GM12878 (cell line): ENCODE measurements around the gene SLC15A4. TPM values are rescaled to one million over a fixed set of nuclear protein-coding genes. Genes with fewer than 3 reads are reported as not detected.

Experiments used
- ATAC-seq: fragments of 200-7000 bp; cut with Tn5 transposase; 3 replicates; pipeline ENCODE4 v1.9.1; 2020; ENCODE audit warnings: mild to moderate bottlenecking, moderate library complexity
- BruUV-seq: library from RNA; stranded (reverse); fragments of 400-500 nt; replicated peaks from 2 replicates; lab custom pipeline; 2021; lab: Mats Ljungman, UMichigan
- CTCF ChIA-PET: fragments of 300-600 bp; sonication (Branson Sonifier 250); formaldehyde crosslinking; extraction: SDS; loops from one replicate; lab custom pipeline; 2021; ENCODE audit warnings: inconsistent platforms; lab: Yijun Ruan, JAX
- POLR2A ChIA-PET: fragments of 350-600 bp; formaldehyde crosslinking; extraction: SDS; loops from one replicate; lab custom pipeline; 2021; ENCODE audit warnings: inconsistent platforms; lab: Charles Lee
- RAD21 ChIA-PET: fragments of 300-600 bp; sonication (Branson Sonifier 250); formaldehyde crosslinking; loops from one replicate; lab custom pipeline; 2023; ENCODE audit warnings: antibody characterized with exemption; ENCODE audit not compliant: unreplicated experiment; lab: Charles Lee
- SMC1A ChIA-PET: fragments of 300-600 bp; sonication (Branson Sonifier 250); formaldehyde crosslinking; loops from one replicate; lab custom pipeline; 2023; ENCODE audit not compliant: unreplicated experiment, uncharacterized antibody; lab: Charles Lee
- DNase-seq: peaks from one replicate; pipeline ENCODE4 v3.0.0-alpha.2; 2011; ENCODE audit warnings: low read depth, low spot score
- FAIRE-seq: peaks from 3 replicates; lab custom pipeline; 2011; peaks lifted over from hg19 to GRCh38; lab: Jason Lieb, UNC
- H2AFZ ChIP-seq: 2 replicates; pipeline ENCODE4 v1.6.0; 2011; ENCODE audit warnings: low read depth, low read length, control low read depth; ENCODE audit not compliant: control insufficient read depth
- H3K27ac ChIP-seq: 2 replicates; pipeline ENCODE4 v1.5.1; 2011; ENCODE audit warnings: control low read depth; ENCODE audit not compliant: control insufficient read depth, insufficient read depth
- H3K27me3 ChIP-seq, 2 experiments: replicated peaks in 1 of 2; 2 replicates each; pipeline versions ENCODE4 v1.6.0 to v1.6.1; 2011; ENCODE audit warnings: low read length in 1 of 2; ENCODE audit not compliant: control insufficient read depth in 2 of 2, insufficient read depth in 2 of 2
- H3K36me3 ChIP-seq, 2 experiments: 2 replicates each; pipeline ENCODE4 v1.5.1; 2011; ENCODE audit warnings: low read length in 1 of 2; ENCODE audit not compliant: control insufficient read depth in 2 of 2, insufficient read depth in 2 of 2
- H3K4me1 ChIP-seq: 2 replicates; pipeline ENCODE4 v1.6.1; 2011; ENCODE audit warnings: mild to moderate bottlenecking, low read length, moderate library complexity, mixed read lengths; ENCODE audit not compliant: control insufficient read depth, insufficient read depth
- H3K4me2 ChIP-seq: 2 replicates; pipeline ENCODE4 v1.6.0; 2011; ENCODE audit warnings: control low read depth; ENCODE audit not compliant: control insufficient read depth, insufficient read depth
- H3K4me3 ChIP-seq: fragments of 200-600 bp; sonication (generic); 2 replicates; pipeline ENCODE4 v1.5.1; 2016
- H3K79me2 ChIP-seq: 2 replicates; pipeline ENCODE4 v1.6.0; 2011; ENCODE audit warnings: low read length; ENCODE audit not compliant: control insufficient read depth, insufficient read depth
- H3K9ac ChIP-seq: 2 replicates; pipeline ENCODE4 v1.8.0; 2011; ENCODE audit warnings: low read length, control low read depth, mixed read lengths; ENCODE audit not compliant: control insufficient read depth, insufficient read depth
- H3K9me3 ChIP-seq: replicated peaks from 3 replicates; pipeline ENCODE4 v1.5.1; 2011; ENCODE audit warnings: mild to moderate bottlenecking, low read length; ENCODE audit not compliant: control insufficient read depth, insufficient read depth
- H4K20me1 ChIP-seq: 2 replicates; pipeline ENCODE4 v1.6.0; 2011; ENCODE audit not compliant: control insufficient read depth, insufficient read depth
- ESRRA ChIP-seq: IDR thresholded peaks from 2 replicates; pipeline ENCODE4 v1.6.1; 2012; ENCODE audit warnings: mild to moderate bottlenecking, low read length, improper control_type of control experiment
- NR2F1 ChIP-seq: fragments of 450-650 bp; conservative IDR thresholded peaks from 2 replicates; pipeline ENCODE4 v1.6.1; 2017; ENCODE audit warnings: mild to moderate bottlenecking
- POLR2A ChIP-seq: IDR thresholded peaks from 2 replicates; pipeline ENCODE4 v1.6.1; 2011; ENCODE audit warnings: low read depth, mild to moderate bottlenecking, low read length
- POLR2AphosphoS2 ChIP-seq: IDR thresholded peaks from 2 replicates; pipeline ENCODE4 v1.6.1; 2011; ENCODE audit warnings: low read depth, mild to moderate bottlenecking, low read length, improper control_type of control experiment, moderate library complexity
- RELA ChIP-seq: fragments of 450-650 bp; IDR thresholded peaks from 2 replicates; pipeline ENCODE4 v1.8.0; 2014; ENCODE audit warnings: borderline replicate concordance; ENCODE audit not compliant: partially characterized antibody
- TARDBP ChIP-seq: IDR thresholded peaks from 2 replicates; pipeline ENCODE4 v1.6.1; 2016; ENCODE audit warnings: borderline replicate concordance
- TCF12 ChIP-seq: IDR thresholded peaks from 2 replicates; pipeline ENCODE4 v1.6.1; 2011; ENCODE audit warnings: low read depth, mild to moderate bottlenecking, low read length
- TCF7 ChIP-seq: IDR thresholded peaks from 2 replicates; pipeline ENCODE4 v1.6.1; 2014; ENCODE audit warnings: antibody characterized with exemption, borderline replicate concordance
- WGBS: methylation state at CpG from one replicate; pipeline ENCODE4 v1.1.6; 2016; ENCODE audit warnings: low lambda C conversion rate; ENCODE audit not compliant: insufficient replicate concordance, insufficient coverage; ENCODE audit errors: missing lambda C conversion rate; 5-methylcytosine and 5-hydroxymethylcytosine counted together
- in situ Hi-C: fragments of 300-500 bp; cut with MboI; formaldehyde crosslinking; loops from 9 replicates; pipeline ENCODE4 v1.14.3; 2018; ENCODE audit warnings: mixed read lengths
- intact Hi-C: fragments of 100-400 bp; cut with micrococcal nuclease; formaldehyde crosslinking; loops from one replicate; pipeline ENCODE4 v1.14.2; 2022; ENCODE audit not compliant: unreplicated experiment
- polyA plus RNA-seq, 11 experiments: library from polyadenylated mRNA; depleted of rRNA in 4 of 11; unstranded in 6 of 11; stranded (reverse) in 5 of 11; fragments of >200 nt; fragmentation: Nextera tagmentation in 4 of 11; fragmentation: Illumina TruSeq in 1 of 11; extraction: Ambion mirVana in 4 of 11; extraction: Trizol in 1 of 11; gene quantifications; 1 replicate in 1 of 11; 2 replicates in 10 of 11; pipeline versions ENCODE4 v1.2.1 to v1.2.3, GENCODE V29; 2011 to 2016; ENCODE audit warnings: inconsistent platforms in 2 of 11, missing spikeins in 2 of 11, low read depth in 1 of 11
- total RNA-seq, 4 experiments: library from RNA; depleted of rRNA in 3 of 4; stranded (reverse); fragments of >200 nt in 3 of 4; fragmentation: Illumina TruSeq in 1 of 4; extraction: Trizol in 1 of 4; gene quantifications; 2 replicates each; pipeline versions ENCODE4 v1.2.1 to v1.2.3, GENCODE V29; 2013 to 2021

SLC15A4 gene
- total and polyA plus RNA-seq, 10 of the 15 experiments (the other 5 are each of a cell fraction or from before 2014, with no cell fraction given) = 12.7 to 257 (median 36.6) TPM

- Histone ChIP-seq H3K4me3 (no peak overlapping the region), H3K9ac (no peak overlapping the region), H3K79me2 (peaks cover 3% of the 10 kb centered on the region), H3K4me1 (peaks cover 21% of the 10 kb centered on the region), H3K9me3 (no peaks in the 10 kb centered on the region), H3K4me2 (no peak overlapping the region), H4K20me1 (no peaks in the 10 kb centered on the region), H2AFZ (no peak overlapping the region), H3K36me3 (peaks cover 23 to 27% of the 10 kb centered on the region in 2 experiments), H3K27me3 (no peaks in the 10 kb centered on the region), H3K27ac (no peak overlapping the region)
- WGBS = 59% methylated on average over 11 of the region's 11 CpGs
- ChIA-PET SMC1A (interaction anchor here (1.3 to 2.8 kb wide), 4 partner anchors 9 to 32 kb away, joined by 3 to 14 read pairs (median 9); no protein-coding TSS in a partner anchor), POLR2A (interaction anchor here (1.1 to 2.4 kb wide), 3 partner anchors 20 to 32 kb away, joined by 4 to 10 read pairs (median 10); no protein-coding TSS in a partner anchor), CTCF (interaction anchor here (1.9 kb wide), 1 partner anchor 8 kb away, joined by 11 read pairs; no protein-coding TSS in a partner anchor), RAD21 (interaction anchor here (0.9 to 2.1 kb wide), 3 partner anchors 15 to 30 kb away, joined by 3 to 7 read pairs (median 3); no protein-coding TSS in a partner anchor)
- intact Hi-C loops (loop anchor here (10.0 kb wide), 1 partner anchor 145 kb away; no protein-coding TSS in a partner anchor), in situ Hi-C loops (no loop called here)
- no peak for DNase-seq
- TF ChIP-seq ESRRA (no peak), TCF7 (no peak), TARDBP (no peak), RELA (no peak), POLR2AphosphoS2 (peak; percentile 52; the same call in 1 of the 2 replicates), TCF12 (no peak), POLR2A (0 out of 2 replicates have a peak, but pooled peaks have one; percentile 17), NR2F1 (0 out of 2 replicates have a peak, but pooled peaks have one; percentile 16)
- FAIRE-seq = no peak
- no TSS peak for BruUV-seq
- ATAC-seq = no peak; the same call in 2 of the 3 replicates
Observed at GRCh38 chr12:128790221-128790620, 33.5 kb downstream of the SLC15A4 start.
